ENCODE results near the gene MS4A4E.
"Not testable (repeated sequence)": the region's sequence is repeated elsewhere in the genome, so short reads cannot be mapped to it uniquely, and the experiment has no call there.

Gene MS4A4E

GRCh38 chr11:60175860-60176275 is 67.1 kb downstream of the MS4A4E start:
- DNase-seq: no peak

- DNase-seq: no peak
Observed at GRCh38 chr11:60172011-60172410, 70.9 kb downstream of the MS4A4E start.

- DNase-seq: no peak
Observed at GRCh38 chr11:60170566-60170965, 72.4 kb downstream of the MS4A4E start.

- no peak for DNase-seq
Observed at GRCh38 chr11:60169264-60169915, 73.5 kb downstream of the MS4A4E start.

- DNase-seq: no peak
Observed at GRCh38 chr11:60168306-60168705, 74.6 kb downstream of the MS4A4E start.

GRCh38 chr11:60165951-60166350 is 77.0 kb downstream of the MS4A4E start:
- DNase-seq: no peak

GRCh38 chr11:60165538-60165937 is 77.4 kb downstream of the MS4A4E start:
- DNase-seq: no peak

GRCh38 chr11:60164550-60165075 is 78.3 kb downstream of the MS4A4E start:
- DNase-seq: no peak

GRCh38 chr11:60161766-60162165 is 81.2 kb downstream of the MS4A4E start:
- no peak for DNase-seq

GRCh38 chr11:60161107-60161506 is 81.8 kb downstream of the MS4A4E start:
- DNase-seq: no peak

- DNase-seq: no peak
Observed at GRCh38 chr11:60159868-60160267, 83.1 kb downstream of the MS4A4E start.

- DNase-seq: no peak
Observed at GRCh38 chr11:60159284-60159683, 83.7 kb downstream of the MS4A4E start.

- no peak for DNase-seq
Observed at GRCh38 chr11:60158636-60159035, 84.3 kb downstream of the MS4A4E start.

GRCh38 chr11:60155931-60156330 is 87.0 kb downstream of the MS4A4E start:
- no peak for DNase-seq

- not testable (repeated sequence) for DNase-seq
Observed at GRCh38 chr11:60152727-60153126, 90.2 kb downstream of the MS4A4E start.

GRCh38 chr11:60150279-60150678 is 92.7 kb downstream of the MS4A4E start:
- DNase-seq: no peak
